ENCODE measurements around the gene ITIH3. TPM values are rescaled to one million over a fixed set of nuclear protein-coding genes. Genes with fewer than 3 reads are reported as not detected.
"Not testable (repeated sequence)": the region's sequence is repeated elsewhere in the genome, so short reads cannot be mapped to it uniquely, and the experiment has no call there.

Gene ITIH3
- total RNA-seq, 4 donors from 2014 or later, result 0.27 to 1.6 TPM; not detected in 2

DNA sequence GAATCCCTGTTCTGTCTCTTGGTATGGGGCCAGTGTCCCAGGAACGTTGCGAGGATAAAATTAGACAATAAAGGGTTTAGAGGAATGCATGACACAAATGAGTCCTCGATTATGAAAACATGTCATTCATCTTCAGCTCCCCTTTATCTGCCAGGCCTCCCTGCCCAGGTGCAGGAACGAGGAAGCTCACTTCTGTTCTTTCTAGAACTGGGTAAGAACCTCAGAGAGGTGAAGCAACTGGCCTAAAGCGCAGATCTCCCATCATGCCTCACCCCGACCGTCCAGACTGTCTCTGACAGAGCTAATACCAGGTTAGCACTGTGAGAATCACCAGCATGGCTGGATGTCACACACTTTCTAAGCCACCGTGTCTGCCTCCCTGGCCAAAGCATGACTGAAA, 18.7 kb upstream of the ITIH3 start:
- Histone ChIP-seq H3K9me3 (no peaks in the 10 kb centered on the region), H3K27ac (no peak overlapping the region), H3K27me3 (no peaks in the 10 kb centered on the region), H3K4me3 (no peak overlapping the region), H3K36me3 (no peaks in the 10 kb centered on the region), H3K4me1 (peaks cover 0 to 6% (median 4%) of the 10 kb centered on the region in 4 donors)
- TF ChIP-seq, protein P1, sequence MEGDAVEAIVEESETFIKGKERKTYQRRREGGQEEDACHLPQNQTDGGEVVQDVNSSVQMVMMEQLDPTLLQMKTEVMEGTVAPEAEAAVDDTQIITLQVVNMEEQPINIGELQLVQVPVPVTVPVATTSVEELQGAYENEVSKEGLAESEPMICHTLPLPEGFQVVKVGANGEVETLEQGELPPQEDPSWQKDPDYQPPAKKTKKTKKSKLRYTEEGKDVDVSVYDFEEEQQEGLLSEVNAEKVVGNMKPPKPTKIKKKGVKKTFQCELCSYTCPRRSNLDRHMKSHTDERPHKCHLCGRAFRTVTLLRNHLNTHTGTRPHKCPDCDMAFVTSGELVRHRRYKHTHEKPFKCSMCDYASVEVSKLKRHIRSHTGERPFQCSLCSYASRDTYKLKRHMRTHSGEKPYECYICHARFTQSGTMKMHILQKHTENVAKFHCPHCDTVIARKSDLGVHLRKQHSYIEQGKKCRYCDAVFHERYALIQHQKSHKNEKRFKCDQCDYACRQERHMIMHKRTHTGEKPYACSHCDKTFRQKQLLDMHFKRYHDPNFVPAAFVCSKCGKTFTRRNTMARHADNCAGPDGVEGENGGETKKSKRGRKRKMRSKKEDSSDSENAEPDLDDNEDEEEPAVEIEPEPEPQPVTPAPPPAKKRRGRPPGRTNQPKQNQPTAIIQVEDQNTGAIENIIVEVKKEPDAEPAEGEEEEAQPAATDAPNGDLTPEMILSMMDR (IDR thresholded peaks at IDR 0.05), result no peak
- TF ChIP-seq POLR2A (IDR thresholded peaks at IDR 0.05) (no peak), POLR2AphosphoS5 (IDR thresholded peaks at IDR 0.05) (no peak), EP300 (IDR thresholded peaks at IDR 0.05; ENCODE audit: low read depth) (no peak)
- whole genome bisulfite sequencing, 2 donors (ENCODE audit: low coverage in 1 of 2), result 63 to 78% methylated on average over 3 to 8 of the region's 8 CpGs
- in situ Hi-C loops (cut with MboI; ENCODE audit: low pct_ligation_motif_present in 1 of 4, low pct_unique_long_range_greater_than_20kb in 1 of 4, low sequenced_read_pairs in 3 of 4) (no loop called here), intact Hi-C loops (cut with DNase I; ENCODE audit: low total_unique reads) (no loop called here)
- no peak for DNase-seq

DNA sequence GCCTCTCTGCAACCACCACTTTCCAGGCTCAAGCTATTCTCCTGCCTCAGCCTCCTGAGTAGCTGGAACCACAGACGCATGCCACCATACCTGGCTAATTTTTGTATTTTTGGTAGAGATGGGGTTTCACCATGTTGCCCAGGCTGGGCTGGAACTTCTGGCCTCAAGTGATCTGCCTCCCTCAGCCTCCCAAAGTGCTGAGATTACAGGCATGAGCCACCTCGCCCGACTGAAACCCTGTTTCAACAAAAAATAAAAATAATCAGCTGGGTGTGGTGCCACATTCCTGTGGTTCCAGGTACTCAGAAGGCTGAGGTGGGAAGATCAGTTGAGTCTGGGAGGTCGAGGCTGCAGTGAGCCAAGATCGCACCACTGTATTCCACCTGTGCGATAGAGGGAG, 18.1 kb upstream of the ITIH3 start:
- H3K27me3 ChIP-seq; H3K27ac ChIP-seq; H3K4me1 ChIP-seq; H3K9me3 ChIP-seq; H3K36me3 ChIP-seq; DNase-seq; intact Hi-C loops (cut with DNase I; ENCODE audit: low total_unique reads); in situ Hi-C loops (cut with MboI; ENCODE audit: low pct_ligation_motif_present in 1 of 4, low pct_unique_long_range_greater_than_20kb in 1 of 4, low sequenced_read_pairs in 3 of 4); H3K4me3 ChIP-seq: not testable (repeated sequence)
- 74 to 100% methylated on average over 1 to 6 of the region's 6 CpGs for WGBS, 2 donors (ENCODE audit: low coverage in 1 of 2)

DNA sequence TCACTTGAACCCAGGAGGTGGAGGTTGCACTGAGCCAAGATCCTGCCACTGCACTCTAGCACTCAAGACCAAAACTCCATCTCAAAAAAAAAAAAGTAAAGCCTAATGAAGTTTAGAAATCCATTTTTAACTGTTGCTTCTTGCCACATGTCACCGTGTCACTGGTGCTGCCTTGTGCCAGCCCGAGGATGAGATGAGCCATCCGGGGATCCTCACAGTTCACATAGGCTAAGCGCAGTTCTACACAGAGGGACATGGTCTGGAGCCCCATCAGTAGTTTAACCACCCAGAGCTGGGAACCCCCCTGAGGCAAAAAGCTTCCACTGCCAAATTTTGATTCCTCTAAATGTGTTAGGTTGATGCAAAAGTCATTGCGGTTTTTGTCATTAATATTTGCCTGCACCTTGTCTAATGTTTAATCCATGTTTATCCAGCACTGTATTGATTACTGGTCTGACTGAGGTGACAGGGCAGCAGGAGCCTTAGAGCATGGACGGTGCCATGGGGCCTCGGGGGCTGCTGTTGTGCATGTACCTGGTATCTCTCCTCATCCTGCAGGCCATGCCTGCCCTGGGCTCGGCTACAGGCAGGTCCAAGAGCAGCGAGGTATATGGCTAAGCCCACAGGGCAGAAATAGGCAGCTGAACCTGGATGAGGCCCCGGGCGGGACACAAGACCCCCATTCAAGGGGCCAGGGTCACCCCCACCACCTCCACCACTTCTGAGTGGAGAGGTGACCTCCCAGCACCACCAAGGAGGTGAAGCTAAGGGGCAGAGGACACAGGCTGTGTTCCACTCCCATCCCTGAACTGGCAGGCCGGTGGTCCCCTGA, 17.3 kb upstream of the ITIH3 start, which contains the start of gene ITIH1:
ITIH1 (plus strand) TSS at position 473 of the 832 bp plus-strand sequence; CDS start at position 490, 17 bp downstream.
- Histone ChIP-seq H3K4me1 (peaks cover 0 to 2% (median 0%) of the 10 kb centered on the region in 4 donors), H3K9me3 (no peaks in the 10 kb centered on the region), H3K27ac (no peak within 1 kb of the TSS), H3K4me3 (no peak within 1 kb of the TSS), H3K36me3 (no peaks in the 10 kb centered on the region), H3K27me3 (no peaks in the 10 kb centered on the region)
- 89% methylated on average over 12 of the region's 12 CpGs; no CpG with 5 or more reads in 1 of the 2 donors for WGBS, 2 donors (ENCODE audit: low coverage in 1 of 2)
- TF ChIP-seq EP300 (IDR thresholded peaks at IDR 0.05; ENCODE audit: low read depth) (no peak), POLR2AphosphoS5 (IDR thresholded peaks at IDR 0.05) (no peak), POLR2A (IDR thresholded peaks at IDR 0.05) (no peak)
- TF ChIP-seq, protein P1 (IDR thresholded peaks at IDR 0.05), result no peak
- intact Hi-C loops (cut with DNase I; ENCODE audit: low total_unique reads) (no loop called here), in situ Hi-C loops (cut with MboI; ENCODE audit: low pct_ligation_motif_present in 1 of 4, low pct_unique_long_range_greater_than_20kb in 1 of 4, low sequenced_read_pairs in 3 of 4) (no loop called here)
- no peak for DNase-seq

DNA sequence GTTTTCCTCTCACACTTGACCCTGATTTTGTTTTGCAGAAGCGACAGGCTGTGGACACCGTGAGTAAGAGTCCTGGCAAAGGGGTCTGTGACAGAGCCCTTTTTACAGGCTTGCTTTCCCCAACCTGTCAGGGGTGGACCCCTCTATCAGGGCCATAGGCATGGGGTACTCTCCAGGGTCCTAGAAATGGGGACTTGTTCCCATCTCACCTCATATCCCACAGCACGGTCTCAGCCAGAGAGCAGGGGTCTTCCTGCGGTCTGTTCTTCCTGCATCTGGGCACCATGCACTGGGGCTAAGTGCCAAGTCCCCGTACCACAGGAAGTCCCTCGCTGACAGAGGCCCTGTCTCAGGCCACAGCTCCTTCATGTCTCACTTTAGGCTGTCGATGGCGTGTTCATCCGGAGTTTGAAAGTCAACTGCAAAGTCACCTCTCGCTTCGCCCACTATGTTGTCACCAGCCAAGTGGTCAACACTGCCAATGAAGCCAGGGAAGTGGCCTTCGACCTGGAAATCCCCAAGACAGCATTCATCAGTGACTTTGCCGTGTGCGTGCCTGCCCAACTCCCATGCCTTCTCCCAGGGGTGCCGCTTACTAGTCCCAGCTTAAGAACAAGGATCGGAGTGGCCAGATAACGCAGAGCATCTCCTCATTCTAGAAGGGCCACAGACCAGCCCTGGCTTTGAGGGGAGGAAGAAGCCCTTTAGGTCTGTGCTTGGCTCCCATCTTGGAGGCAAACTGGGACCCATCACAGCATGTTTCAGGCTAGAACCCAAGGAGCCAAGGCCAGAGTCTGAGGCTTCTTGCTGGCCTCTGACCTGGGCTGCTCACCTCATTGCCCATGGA, 16.4 kb upstream of the ITIH3 start:
- peak; percentile 3 for DNase-seq
- 78% methylated on average over 17 of the region's 17 CpGs; no CpG with 5 or more reads in 1 of the 2 donors for WGBS, 2 donors (ENCODE audit: low coverage in 1 of 2)
- Histone ChIP-seq H3K36me3 (no peaks in the 10 kb centered on the region), H3K4me3 (no peak overlapping the region), H3K4me1 (peaks cover 0 to 2% (median 0%) of the 10 kb centered on the region in 4 donors), H3K27me3 (no peaks in the 10 kb centered on the region), H3K9me3 (no peaks in the 10 kb centered on the region), H3K27ac (no peak overlapping the region)
- in situ Hi-C loops (cut with MboI; ENCODE audit: low pct_ligation_motif_present in 1 of 4, low pct_unique_long_range_greater_than_20kb in 1 of 4, low sequenced_read_pairs in 3 of 4) (no loop called here), intact Hi-C loops (cut with DNase I; ENCODE audit: low total_unique reads) (no loop called here)
- TF ChIP-seq POLR2A (IDR thresholded peaks at IDR 0.05) (no peak), POLR2AphosphoS5 (IDR thresholded peaks at IDR 0.05) (no peak), EP300 (IDR thresholded peaks at IDR 0.05; ENCODE audit: low read depth) (no peak)
- TF ChIP-seq, protein P1 (IDR thresholded peaks at IDR 0.05), result no peak

Measured in transverse colon (tissue), 4 donors.